Choroid plexus epithelial cell (primary cell): ENCODE measurements around the gene CDH9.
A peak's percentile ranks its signal among the peaks of the same experiment; 100 is the strongest.

Source experiments
- DNase-seq: peaks from one replicate; pipeline ENCODE4 v3.0.0-alpha.2; 2010; ENCODE audit warnings: low read depth
- H3K4me3 ChIP-seq: 2 replicates; pipeline ENCODE4 v1.5.1; 2011; ENCODE audit warnings: low read depth, mild to moderate bottlenecking, control low read depth, low read length, moderate library complexity
- CTCF ChIP-seq: conservative IDR thresholded peaks from 2 replicates; pipeline ENCODE4 v1.5.1; 2011; ENCODE audit warnings: low read depth, mild to moderate bottlenecking, control low read depth, inconsistent platforms, low read length, moderate library complexity

Gene CDH9

GRCh38 chr5:26959290-26959689 lies 79.1 kb downstream of the CDH9 start:
- no peak for DNase-seq
- no peak overlapping the region for H3K4me3 ChIP-seq
- TF ChIP-seq CTCF, result no peak

GRCh38 chr5:26955161-26955560 lies 83.2 kb downstream of the CDH9 start:
- peak; percentile 49 for DNase-seq
- no peak overlapping the region for H3K4me3 ChIP-seq
- no peak for TF ChIP-seq CTCF

- no peak overlapping the region for H3K4me3 ChIP-seq
- TF ChIP-seq CTCF, result no peak
- DNase-seq, result peak; percentile 30
Observed at GRCh38 chr5:26948921-26949320, 89.5 kb downstream of the CDH9 start.

- peak; percentile 23 for DNase-seq
- TF ChIP-seq CTCF, result no peak
- no peak overlapping the region for H3K4me3 ChIP-seq
Observed at GRCh38 chr5:26945901-26946300, 92.5 kb downstream of the CDH9 start.

- no peak overlapping the region for H3K4me3 ChIP-seq
- TF ChIP-seq CTCF, result no peak
- peak; percentile 90 for DNase-seq
Observed at GRCh38 chr5:26942481-26942880, 95.9 kb downstream of the CDH9 start.

- H3K4me3 ChIP-seq, result no peak overlapping the region
- no peak for TF ChIP-seq CTCF
- peak; percentile 16 for DNase-seq
Observed at GRCh38 chr5:26940994-26941393, 97.4 kb downstream of the CDH9 start.

GRCh38 chr5:26932238-26932637 lies 106.1 kb downstream of the CDH9 start:
- no peak for DNase-seq
- H3K4me3 ChIP-seq, result no peak overlapping the region
- TF ChIP-seq CTCF, result no peak
